Activated CD4-positive, alpha-beta T cell treated with anti-CD3 and anti-CD28 coated beads, Interleukin-10, Interleukin-2, amounts not matched to agents 100 ng/mL and 50 ng/mL, durations not matched to agents 16 hours and 8 hours (primary cell): ENCODE results near the gene TUBB3.
A peak's percentile ranks its signal among the peaks of the same experiment; 100 is the strongest.
"Not testable (repeated sequence)": the region's sequence is repeated elsewhere in the genome, so short reads cannot be mapped to it uniquely, and the experiment has no call there.

Experiments used
- DNase-seq: peaks from one replicate; pipeline ENCODE4 v3.0.0-alpha.2; 2020

Gene TUBB3

GRCh38 chr16:89968074-89968473, 44.9 kb downstream of the TUBB3 start:
- DNase-seq, result not testable (repeated sequence)

- no peak for DNase-seq
Measured at GRCh38 chr16:89969741-89970410, 46.7 kb downstream of the TUBB3 start.

GRCh38 chr16:89971495-89972243, 48.5 kb downstream of the TUBB3 start:
- DNase-seq, result no peak

- DNase-seq, result peak; percentile 96
Measured at GRCh38 chr16:89972244-89973234, 49.4 kb downstream of the TUBB3 start.

- DNase-seq, result no peak
Measured at GRCh38 chr16:89973235-89973634, 50.1 kb downstream of the TUBB3 start.

- DNase-seq, result peak; percentile 44
Measured at GRCh38 chr16:89973654-89974335, 50.7 kb downstream of the TUBB3 start.

- DNase-seq, result no peak
Measured at GRCh38 chr16:89974870-89975269, 51.7 kb downstream of the TUBB3 start.

GRCh38 chr16:89981414-89981813, 58.3 kb downstream of the TUBB3 start:
- DNase-seq, result peak; percentile 82

GRCh38 chr16:89982318-89982717, 59.2 kb downstream of the TUBB3 start:
- DNase-seq, result no peak

- peak; percentile 78 for DNase-seq
Measured at GRCh38 chr16:89983536-89983935, 60.4 kb downstream of the TUBB3 start.

GRCh38 chr16:89984216-89984615, 61.1 kb downstream of the TUBB3 start:
- DNase-seq, result peak; percentile 63

GRCh38 chr16:89985219-89985618, 62.1 kb downstream of the TUBB3 start:
- no peak for DNase-seq
